Fibroblast of peridontal ligament (primary cell): ENCODE results near the gene COL4A1.

Experiments
- DNase-seq: peaks from one replicate; pipeline ENCODE4 v3.0.0-alpha.2; 2010; ENCODE audit errors: extremely low read depth

Gene COL4A1

DNA sequence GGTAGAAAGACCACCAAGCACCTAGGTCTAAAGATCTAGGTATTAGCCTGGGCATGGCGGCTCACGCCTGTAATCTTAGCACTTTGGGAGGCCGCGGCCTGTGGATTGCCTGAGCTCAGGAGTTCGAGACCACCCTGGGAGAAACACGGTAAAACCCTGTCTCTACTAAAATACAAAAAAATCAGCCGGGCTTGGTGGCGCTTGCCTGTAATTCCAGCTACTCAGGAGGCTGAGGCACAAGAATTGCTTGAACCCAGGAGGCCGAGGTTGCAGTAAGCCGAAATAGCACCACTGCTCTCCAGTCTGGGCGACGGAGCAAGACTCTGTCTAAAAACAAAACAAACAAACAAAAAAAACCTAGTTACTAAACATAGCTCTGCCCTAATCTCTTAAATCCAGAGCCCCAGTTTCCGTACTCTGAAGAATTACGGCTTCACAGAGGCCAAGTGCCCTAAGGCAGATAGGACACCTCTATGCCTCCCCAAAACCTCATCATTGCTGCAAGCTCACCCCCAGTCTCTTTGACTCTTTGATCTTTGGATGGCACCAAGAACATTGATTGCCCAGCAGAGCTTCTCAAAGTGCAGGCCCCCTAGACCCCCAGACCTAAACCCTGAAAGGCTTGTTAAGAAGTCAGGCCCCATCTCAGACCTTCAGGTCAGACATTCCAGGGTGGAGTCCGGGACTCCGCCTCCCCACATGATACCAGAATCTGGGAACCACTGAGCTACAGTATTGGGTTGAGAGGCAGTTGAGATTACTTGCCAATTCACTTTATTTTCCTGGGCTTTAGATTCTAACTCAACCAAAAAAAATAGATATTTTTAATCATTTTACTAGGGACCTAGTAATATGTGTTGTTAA, 2.9 kb upstream of the COL4A1 start:
- DNase-seq: no peak

DNA sequence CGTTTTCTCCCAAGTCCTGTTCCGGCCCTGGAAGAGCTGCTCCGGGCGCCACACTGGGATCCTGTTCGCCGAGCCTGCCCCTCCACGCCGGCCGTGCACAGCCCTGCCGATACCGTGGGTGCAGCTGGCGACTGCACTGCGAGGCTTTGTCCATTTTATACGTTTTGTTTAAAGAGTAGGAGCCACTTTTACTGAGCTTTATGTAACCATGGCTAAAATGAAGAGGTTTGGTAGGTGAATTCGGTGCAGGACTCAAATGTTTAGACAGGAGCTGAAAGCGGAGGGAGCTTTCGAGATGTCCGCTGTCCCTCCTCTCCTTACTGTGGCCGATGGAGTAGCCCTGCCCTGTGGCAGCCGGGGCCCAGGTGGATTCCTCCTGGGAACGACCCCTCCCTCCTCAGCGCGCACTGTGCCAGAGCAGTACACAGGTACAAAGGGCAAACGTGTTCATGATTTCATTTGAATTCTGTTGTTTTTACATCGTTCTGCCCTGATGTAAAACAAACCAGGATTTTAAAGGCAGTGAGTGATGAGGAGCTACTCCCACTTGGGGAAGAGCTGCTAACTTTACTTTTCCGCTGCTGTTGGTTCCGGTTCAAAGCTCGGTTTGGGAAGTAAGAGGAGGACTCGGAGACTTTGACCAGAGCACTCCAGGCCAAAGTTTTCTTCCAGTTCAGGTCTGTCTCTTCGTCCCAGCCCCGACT, 1.9 kb upstream of the COL4A1 start:
- peak; percentile 35 for DNase-seq

DNA sequence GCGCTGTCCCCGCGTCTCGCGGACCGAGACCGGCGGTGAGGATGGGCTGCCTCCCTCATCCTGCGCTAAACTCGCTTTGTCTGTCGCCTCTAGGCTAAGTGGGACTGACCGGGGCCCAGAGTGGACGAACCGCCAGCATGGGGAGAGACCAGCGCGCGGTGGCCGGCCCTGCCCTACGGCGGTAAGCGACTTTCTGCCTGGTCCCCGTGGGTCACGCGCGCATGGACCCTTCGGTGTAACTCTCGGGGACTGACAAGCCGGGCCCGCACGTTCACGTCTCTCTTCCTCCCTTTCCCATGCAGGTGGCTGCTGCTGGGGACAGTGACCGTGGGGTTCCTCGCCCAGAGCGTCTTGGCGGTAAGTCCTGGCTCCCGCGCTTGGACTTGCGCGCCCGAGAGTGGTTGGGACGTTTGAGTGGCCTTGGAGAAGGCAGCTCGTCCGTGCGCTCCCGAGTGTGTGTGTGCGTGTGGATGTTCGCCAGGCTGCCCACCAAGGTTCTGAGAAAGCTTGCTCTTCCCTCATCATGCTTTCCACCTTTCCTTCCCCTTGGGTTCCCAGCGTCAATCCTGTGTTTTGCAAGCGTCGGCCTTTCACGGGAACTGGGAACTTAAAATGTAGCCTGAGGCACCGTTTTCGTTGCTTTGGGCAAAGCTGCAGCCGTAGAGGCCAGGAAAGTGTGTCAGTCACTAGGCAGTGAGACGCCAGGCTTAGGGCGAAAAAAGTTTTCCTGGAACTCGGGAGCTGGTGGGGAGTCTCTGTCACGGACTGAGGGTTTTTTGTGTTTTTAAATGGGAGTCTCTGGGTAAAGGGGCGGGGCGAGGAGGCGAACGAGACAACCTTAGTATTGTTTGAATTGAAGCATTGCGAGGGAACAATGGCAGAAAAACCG, 1.1 kb upstream of the COL4A1 start:
- DNase-seq: peak; percentile 64

DNA sequence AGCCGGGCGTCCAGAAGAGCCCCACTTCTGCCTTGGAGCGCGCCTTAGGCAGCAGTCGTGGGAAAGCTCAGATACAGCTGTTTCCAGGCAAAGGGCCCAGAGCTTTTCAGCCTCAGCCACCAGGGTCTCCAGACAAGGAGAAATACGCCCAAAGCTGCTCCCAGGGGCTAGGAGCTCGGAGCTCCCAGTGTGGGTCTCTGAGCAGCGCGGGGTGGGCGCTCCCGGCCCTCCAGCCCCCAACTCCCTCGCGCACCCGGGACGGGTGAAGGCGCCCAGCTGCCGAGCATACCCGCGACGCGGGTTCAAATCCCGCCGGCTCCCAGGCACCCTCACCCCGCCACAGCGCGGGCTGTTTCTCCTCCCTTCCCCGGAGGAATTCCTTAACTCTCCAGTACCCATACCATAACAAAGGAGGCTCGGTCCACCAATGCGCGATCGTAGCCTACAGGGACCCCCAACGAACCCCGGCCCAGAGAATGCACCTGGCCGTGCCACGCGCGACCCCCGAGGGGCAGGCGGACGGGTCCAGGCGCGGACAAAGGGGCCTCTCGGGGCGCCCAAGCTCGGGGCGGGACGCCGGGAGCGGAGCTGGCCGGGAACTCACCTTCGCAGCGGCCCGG, 507 bp downstream of the COL4A1 start:
- DNase-seq: peak; percentile 60

DNA sequence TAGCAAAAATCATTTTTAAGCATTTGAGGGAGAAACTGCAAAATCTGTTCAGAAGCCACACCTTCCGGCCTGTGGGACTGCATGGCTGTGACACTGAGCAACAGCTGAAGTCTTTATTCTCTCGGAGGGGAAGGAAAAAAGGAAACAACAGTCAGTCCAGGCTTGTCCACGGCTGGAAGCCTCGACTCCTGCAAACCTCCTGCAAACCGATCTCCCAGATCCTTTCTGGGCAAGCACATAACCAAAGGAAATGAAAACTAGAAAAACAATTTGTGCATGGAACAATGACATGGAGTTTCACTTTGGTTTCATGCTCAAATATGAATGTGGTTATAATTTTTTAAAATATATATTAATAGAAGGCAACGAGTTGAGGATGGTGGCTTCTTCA, 1.0 kb downstream of the COL4A1 start:
- DNase-seq: peak; percentile 51

DNA sequence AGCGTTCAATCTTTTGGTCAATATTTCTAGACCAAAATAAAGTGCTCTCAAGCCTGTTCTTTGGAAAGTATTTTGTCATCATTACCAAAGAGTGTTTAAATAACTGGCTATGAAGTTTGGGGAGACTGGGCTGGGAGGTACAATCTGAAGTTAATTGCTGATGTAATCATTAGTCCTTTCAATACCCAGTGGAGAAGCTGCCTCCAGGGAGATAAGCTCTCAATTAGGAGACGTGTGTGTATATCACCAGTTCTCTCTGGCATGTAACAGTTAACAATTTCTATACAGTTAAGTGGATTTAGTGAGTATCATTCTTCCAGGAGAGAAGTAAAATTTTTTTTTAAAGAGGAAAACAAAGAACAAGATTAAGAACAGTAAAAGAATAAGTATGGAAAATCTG, 1.4 kb downstream of the COL4A1 start:
- no peak for DNase-seq

DNA sequence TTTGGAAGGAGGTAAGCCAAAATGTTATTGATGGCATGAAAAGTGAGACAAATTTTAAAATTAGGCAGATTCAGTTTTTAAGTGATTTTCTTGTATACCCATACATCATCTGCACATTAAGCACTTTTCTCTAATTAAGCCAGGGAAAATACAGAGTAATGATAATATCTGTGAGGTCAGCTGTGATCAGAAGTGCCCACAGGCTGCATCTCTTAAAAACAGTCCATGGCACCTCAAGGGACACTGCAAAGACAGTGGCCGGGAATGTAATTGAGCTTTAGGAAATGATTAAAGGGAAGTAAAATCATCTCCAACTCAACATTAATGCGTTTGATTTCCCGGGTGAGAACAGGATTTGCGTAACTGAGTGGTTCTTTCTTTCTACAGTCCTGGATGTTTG, 2.0 kb downstream of the COL4A1 start:
- DNase-seq: peak; percentile 43

DNA sequence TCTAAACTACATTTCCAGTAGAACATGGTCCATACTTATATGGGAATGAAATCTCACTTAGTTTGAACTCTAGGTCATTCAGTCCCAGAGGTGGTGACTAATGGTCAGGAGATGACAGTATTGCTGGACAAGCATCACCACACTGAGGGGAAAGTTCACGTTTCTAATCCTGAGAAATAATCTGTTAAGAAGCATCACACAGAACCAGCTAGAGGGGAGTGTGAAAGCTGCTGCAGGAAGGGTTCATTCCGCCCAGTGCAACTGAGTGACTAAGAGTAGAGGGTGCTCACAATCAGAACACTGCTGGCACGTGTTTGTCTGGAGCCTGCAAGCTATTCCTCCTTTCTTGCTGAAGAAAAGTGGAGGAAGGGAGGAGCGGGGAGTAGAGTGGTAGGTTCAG, 2.7 kb downstream of the COL4A1 start:
- DNase-seq: peak; percentile 74

DNA sequence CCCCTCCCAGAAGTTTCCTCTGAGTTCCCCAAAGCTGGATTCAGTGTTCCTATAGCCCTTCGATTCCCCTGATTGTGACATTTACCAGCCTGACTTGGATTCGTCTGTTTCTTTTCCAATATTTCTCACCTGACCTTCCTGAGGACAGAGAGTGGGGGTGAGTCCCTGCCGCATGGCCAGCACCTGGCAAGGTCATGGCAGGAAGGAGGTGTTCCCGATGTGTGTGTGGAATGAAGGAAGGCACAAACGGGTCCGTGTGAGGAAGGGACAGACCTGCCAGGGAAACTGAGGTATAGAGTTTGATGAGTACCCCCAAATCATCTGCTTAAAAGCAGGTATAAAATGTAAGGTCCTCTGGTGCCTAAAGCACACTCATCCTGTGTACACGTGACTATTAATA, 3.3 kb downstream of the COL4A1 start:
- DNase-seq: no peak

DNA sequence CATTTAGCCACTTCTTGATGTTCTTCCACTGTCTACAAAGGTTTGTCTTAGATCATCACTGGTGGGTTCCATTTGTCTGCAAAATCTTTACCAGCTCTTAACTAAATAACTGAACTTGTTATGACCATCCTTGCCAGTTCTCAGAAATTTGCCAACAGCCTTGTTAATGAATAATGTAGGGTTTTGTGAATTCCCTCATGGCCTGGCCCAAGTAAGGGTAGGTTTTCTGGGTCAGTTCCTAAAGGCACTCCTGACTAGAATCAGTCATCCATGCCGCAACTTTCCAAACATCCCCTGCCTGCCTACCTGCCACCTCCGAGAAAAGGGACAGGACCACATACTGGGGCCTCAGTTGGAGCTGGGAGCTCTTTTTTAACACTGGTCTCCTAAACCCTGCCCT, 4.0 kb downstream of the COL4A1 start:
- DNase-seq: no peak

DNA sequence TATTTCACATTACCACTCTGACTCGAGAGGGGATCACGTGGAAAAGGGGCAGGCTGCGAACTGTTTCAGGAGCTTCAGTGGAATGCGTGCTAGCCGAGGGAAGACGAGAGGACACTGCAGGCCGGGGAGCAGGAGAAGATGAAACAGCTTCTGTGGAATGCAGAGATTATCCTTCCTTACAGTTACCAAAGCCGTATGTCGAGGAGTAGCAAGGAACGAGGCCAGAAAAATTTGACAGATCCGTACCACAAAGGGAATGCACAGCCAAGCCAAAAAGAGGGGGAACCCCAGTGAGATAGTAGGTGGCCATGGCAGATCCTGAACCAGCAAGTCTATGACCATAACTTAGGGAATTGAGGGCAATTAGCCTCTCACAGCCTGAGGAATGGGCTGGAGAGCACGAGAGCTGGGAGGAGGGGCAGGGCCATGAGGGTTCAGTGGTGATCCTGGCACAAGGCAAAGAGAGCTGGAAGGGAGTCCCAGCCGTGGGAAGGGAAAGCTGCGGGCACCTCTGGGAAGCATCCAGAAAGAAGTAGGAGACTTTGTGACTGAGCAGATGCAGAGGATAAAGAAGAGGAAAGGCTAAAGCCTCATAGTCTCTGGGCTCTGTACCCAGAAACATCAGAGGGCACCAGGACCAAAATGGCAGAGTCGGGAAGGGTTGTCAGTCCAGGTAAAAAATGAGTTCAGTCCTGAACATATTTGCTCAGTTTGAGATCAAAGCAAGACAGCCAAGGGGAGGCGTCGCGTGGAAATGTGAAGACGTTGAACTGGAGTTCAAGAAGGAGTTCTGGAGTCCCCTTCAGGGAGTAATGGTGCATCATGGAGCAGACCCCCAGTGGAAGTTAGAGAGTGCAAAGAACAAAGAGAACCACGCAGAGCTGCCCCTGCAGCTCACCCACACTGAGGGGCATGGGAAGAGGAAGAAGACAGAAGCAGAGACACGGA, 5.1 kb downstream of the COL4A1 start:
- DNase-seq: peak; percentile 43

DNA sequence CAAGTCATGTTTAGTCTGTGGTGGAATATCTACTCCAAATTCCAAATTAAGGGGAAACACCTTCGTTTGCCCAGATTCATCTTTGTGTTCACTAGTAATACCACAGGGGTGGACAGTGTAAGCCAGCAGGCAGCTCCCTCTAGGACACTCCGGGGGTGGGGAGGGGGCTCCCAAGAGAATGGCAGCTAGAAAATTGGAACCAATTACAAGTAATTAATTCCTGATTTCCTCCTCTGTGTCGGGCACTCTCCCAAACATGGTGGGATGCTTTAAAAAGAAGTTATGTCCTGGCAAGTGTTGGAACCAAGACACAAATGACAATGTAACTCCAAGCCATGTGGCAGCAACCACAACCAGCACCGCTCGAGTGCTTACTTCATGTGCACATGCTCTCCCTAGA, 5.9 kb downstream of the COL4A1 start:
- DNase-seq: peak; percentile 40

DNA sequence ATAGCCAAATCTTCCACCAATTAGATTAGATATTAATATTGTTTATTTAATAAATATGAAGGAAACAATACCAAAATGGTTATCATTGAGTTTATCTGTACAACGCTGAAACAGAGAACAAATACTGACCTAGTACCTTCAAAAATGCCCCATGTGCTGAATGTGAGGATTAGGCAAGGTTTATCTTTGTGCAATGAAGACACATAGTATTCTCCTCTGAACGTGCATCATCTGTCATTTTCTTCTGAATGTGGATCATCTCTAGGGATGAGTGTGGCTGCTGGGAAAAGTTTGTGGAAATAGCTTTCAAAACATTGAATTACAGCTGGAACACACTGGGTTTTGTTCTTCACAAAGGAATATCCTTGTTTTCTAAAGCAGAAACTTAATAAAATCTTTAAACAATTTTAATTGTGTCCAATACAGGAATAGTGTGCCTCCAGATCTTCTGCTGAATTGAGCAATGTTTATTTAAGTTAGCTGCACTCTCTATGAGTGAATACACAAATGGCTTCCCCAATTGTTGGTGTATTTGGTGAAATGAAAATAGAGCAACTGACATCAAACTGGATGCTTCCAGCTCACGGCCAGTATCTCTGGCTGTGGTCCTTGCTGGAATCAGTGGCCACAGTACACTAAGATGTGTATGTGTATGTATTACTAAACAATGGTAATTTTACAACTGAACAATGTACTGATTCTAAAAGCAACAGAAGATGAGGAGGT, 6.7 kb downstream of the COL4A1 start:
- DNase-seq: peak; percentile 45

DNA sequence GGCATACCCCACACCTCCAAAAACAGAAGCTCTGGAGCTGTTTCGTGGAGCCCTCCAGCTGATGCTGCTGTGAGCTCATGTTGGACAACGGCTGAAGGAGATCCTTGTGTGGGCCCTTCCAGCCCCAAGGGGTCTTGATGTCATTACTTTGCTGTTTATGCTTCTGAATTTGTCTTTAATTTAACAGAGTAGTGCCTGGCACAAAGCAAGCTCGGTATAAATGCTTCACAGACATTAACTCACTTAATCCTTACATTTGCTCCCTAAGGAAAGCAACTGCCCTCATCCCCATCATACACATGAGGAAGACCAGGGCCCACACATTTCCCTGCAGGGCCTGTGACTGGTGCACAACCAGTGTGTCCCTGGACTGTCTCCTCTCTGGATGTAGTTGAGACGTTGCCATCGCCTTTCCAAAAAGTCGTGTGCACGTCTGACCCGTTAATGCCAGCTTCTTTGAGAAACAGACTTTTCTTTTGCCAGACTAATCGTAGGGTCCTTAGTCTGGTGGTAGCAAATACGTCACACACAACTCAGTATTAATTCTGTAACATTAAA, 7.6 kb downstream of the COL4A1 start:
- DNase-seq: no peak

DNA sequence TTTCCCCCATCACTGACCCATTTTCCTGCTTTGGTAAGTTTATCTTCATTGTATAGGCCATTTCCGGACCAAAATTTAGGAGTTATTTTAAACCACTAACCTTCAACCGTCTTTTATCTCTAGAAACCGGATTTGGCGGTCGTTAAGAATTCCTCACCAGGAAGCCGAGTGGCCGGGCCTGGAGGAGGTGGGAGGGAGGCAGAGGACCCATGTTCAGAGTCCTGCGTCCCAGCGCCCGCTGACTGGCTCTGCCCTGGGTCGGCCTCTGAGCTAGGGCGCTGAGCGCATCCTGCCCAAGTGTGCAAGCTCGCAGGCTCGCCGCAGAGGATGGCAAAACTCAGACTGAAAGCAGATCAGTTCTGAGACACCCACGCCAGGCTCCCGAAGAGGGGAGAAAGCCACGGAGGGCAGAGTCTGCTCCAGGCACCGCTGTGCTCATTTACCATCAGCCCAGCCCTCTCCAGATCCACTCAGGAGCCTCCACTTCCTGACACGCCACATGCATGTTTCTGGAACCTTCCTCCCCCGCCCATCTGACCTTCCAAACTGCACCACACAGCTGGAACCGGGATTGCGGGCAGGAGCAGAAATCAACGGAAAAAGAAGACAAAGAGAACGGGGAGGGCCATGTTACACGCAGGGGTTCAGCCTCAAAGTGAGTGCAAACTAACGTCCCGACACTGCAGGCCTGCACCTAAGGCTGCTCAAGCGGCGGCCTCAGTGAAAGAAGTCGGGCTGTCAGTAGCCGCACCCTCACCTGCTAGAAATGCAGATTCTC, 8.3 kb downstream of the COL4A1 start:
- DNase-seq: no peak

DNA sequence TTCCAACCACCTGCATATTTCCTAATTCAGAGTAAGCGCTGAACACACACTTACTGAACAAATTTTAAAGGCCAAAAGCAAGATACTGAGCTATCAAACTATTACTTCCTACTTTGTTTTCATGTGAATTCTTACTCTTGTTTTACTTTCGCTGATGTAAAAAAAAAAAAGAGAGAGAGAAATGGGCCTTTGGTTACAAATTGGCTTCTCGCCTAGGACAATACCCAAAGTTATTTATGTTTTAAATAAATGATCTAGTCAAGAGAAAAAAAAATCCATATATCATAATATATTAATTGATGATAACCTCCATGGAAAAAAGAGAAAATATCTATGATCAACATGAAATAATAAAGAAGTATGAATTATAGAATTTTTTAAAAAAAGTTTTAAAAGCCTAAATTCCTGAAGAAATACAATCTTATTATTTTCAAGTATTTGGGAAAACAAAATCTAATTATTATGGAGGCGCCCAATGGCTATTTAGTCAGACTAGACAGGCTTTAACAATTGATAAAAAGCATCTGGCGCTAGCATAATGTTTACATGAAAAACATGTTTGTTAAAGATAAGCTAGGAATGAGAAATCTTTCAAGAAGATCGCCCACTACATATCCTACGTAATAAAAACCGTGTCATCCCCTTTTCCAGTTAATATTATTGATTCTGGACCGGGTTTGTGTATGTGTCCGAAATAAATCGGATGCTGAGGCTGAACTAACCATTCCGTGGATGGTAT, 9.0 kb downstream of the COL4A1 start:
- DNase-seq: peak; percentile 34

DNA sequence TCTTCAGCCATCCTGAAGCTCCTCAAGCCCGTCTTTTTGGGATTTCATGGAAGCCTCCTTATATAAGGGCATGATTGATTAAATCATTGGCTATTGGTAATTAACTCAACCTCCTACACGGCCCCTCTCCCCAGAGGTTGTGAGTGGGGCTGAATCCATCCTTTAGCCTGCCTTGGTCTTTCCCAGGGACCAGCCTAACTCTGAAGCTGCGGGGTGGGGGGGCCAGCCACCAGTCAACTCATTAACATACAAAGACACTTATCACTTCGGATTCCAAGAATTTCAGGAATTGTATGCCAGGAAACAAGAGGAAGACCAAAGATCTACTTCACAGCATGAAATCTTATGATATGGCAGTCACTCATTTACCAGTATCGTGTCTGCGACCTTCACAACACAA, 9.9 kb downstream of the COL4A1 start:
- no peak for DNase-seq

DNA sequence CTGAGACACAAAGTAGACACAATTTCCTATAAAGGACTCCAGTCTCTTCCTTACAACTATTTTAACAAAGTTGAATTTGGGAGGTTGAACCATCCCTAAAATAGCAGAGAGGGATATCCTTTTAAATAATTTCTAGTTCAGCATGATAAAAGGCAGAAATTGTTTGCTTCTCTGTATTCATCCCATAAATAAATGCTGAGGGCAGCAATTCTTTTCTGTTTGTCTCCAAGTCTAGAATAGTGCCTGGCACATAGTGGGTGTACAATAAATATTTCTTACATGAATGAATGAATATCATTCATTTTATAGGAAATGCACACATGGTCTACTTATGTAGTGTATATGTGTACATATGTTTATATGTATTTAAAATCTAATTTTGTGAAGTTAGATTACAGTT, 12.3 kb downstream of the COL4A1 start:
- no peak for DNase-seq
